Esophagus squamous epithelium (tissue), 4 donors: ENCODE measurements around the gene BCL2A1.

Experiments
- CTCF ChIP-seq, 6 experiments: fragments of 450-650 bp in 4 of 6; fragments of 200-600 bp in 2 of 6; sonication (generic) in 2 of 6; IDR thresholded peaks; one replicate each; pipeline ENCODE4 v1.5.1; 2016 to 2019; ENCODE audit warnings: antibody characterized with exemption in 6 of 6, mild to moderate bottlenecking in 4 of 6, moderate library complexity in 4 of 6
- POLR2A ChIP-seq, 4 donors: fragments of 450-650 bp; IDR thresholded peaks; one replicate each; pipeline ENCODE4 v1.6.1; 2017; ENCODE audit warnings: antibody characterized with exemption in 4 of 4, mild to moderate bottlenecking in 4 of 4, moderate library complexity in 3 of 4

DNA sequence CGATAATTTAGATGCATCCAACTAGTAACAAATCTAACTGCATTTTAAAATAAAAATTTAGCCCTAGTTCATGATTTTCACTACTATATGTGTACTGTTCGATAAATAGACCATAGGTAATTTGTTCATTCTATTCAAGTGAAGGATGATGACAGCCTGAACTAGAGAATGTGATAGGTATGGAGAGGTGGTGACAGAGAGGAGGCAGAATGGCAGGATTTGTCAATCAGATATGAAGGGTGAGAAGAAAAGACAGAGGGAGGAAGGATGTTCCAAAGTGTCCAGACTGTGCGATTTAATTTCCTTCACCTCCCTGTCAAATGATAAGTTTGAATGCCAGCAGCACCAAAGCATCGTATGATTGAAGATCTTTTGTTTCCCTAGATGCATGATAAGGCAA lies 31.6 kb downstream of the BCL2A1 start:
- no peak for TF ChIP-seq CTCF (IDR thresholded peaks at IDR 0.05)
- TF ChIP-seq POLR2A (IDR thresholded peaks at IDR 0.05), result no peak
